T-helper 17 cell (primary cell): Measurements from ENCODE around the gene SRGAP1. TPM values are rescaled to one million over a fixed set of nuclear protein-coding genes. Genes with fewer than 3 reads are reported as not detected.

Experiments
- ATAC-seq: fragments of 150-1000 bp; cut with Tn5 transposase; 2 replicates; pipeline ENCODE4 v1.10.0; 2021; ENCODE audit warnings: mild to moderate bottlenecking, moderate library complexity
- DNase-seq, 3 donors: peaks; one replicate each; pipeline versions ENCODE4 v3.0.0 to v3.0.0-alpha.2; 2020 to 2021
- H3K9me3 ChIP-seq: one replicate; pipeline ENCODE4 v1.7.0; 2013; ENCODE audit warnings: low read length, mild to moderate bottlenecking; ENCODE audit not compliant: control insufficient read depth, poor library complexity, severe bottlenecking
- H3K27ac Mint-ChIP-seq: one replicate; pipeline ENCODE4 v1.8.0; 2022; ENCODE audit warnings: mild to moderate bottlenecking, moderate library complexity, mixed read lengths
- H3K27me3 Mint-ChIP-seq: one replicate; pipeline ENCODE4 v1.8.0; 2022; ENCODE audit warnings: mixed read lengths
- H3K36me3 Mint-ChIP-seq: one replicate; pipeline ENCODE4 v1.8.0; 2022; ENCODE audit warnings: low read depth, mixed read lengths
- H3K4me1 Mint-ChIP-seq: one replicate; pipeline ENCODE4 v1.8.0; 2022; ENCODE audit warnings: mild to moderate bottlenecking, mixed read lengths
- H3K4me3 Mint-ChIP-seq: one replicate; pipeline ENCODE4 v1.8.0; 2022; ENCODE audit warnings: mild to moderate bottlenecking, moderate library complexity, mixed read lengths
- total RNA-seq, 4 donors: library from RNA in 2 of 4; stranded (reverse) in 2 of 4; gene quantifications; one replicate each; pipeline ENCODE4 v1.2.3 and lab custom pipeline; 2022 to 2026

SRGAP1 gene
- total RNA-seq = under 1 TPM; 0.05 to 0.13 TPM
- 0.12 to 0.23 reads per million in 2 donors for total RNA-seq (lab: John Stamatoyannopoulos, UW)

- peaks cover 8% of the 10 kb centered on the region for H3K4me1 Mint-ChIP-seq
- DNase-seq (no peak), ATAC-seq (peak; percentile 2)
- no peaks in the 10 kb centered on the region for H3K36me3 Mint-ChIP-seq
- H3K4me3 Mint-ChIP-seq = peak within 1 kb of the TSS; percentile 92
- H3K9me3 ChIP-seq = no peaks in the 10 kb centered on the region
- H3K27me3 Mint-ChIP-seq = peaks cover 16% of the 10 kb centered on the region
- H3K27ac Mint-ChIP-seq = peak within 1 kb of the TSS; percentile 67
These were observed at the start of gene SRGAP1 for GRCh38 chr12:63844391-63845341. SRGAP1 (plus strand) TSS chr12:63844700; CDS start chr12:63844817, 117 bp downstream.

- no peaks in the 10 kb centered on the region for H3K9me3 ChIP-seq
- Mint-ChIP-seq H3K27me3 (no peaks in the 10 kb centered on the region), H3K4me1 (peaks cover 10% of the 10 kb centered on the region), H3K4me3 (no peak overlapping the region), H3K27ac (no peak overlapping the region), H3K36me3 (peaks cover 5% of the 10 kb centered on the region)
- no peak for DNase-seq
- no peak for ATAC-seq
These were observed 49.3 kb upstream of the SRGAP1 start for GRCh38 chr12:63795032-63795687.

- DNase-seq (no peak), ATAC-seq (no peak)
- H3K4me3 Mint-ChIP-seq = no peak overlapping the region
- H3K4me1 Mint-ChIP-seq = peaks cover 8% of the 10 kb centered on the region
- no peak overlapping the region for H3K27ac Mint-ChIP-seq
- no peaks in the 10 kb centered on the region for H3K9me3 ChIP-seq
- no peaks in the 10 kb centered on the region for H3K27me3 Mint-ChIP-seq
- H3K36me3 Mint-ChIP-seq = peaks cover 5% of the 10 kb centered on the region
These were observed 48.6 kb upstream of the SRGAP1 start for GRCh38 chr12:63795944-63796343.

GRCh38 chr12:63802012-63802608, 42.4 kb upstream of the SRGAP1 start:
- Mint-ChIP-seq H3K4me1 (peaks cover 12% of the 10 kb centered on the region), H3K27ac (no peak overlapping the region), H3K36me3 (peaks cover 5% of the 10 kb centered on the region), H3K27me3 (no peaks in the 10 kb centered on the region), H3K4me3 (no peak overlapping the region)
- ATAC-seq (no peak), DNase-seq (no peak)
- H3K9me3 ChIP-seq = no peaks in the 10 kb centered on the region

- H3K36me3 Mint-ChIP-seq = peaks cover 2% of the 10 kb centered on the region
- no peaks in the 10 kb centered on the region for H3K27me3 Mint-ChIP-seq
- H3K4me3 Mint-ChIP-seq = no peak overlapping the region
- H3K9me3 ChIP-seq = no peaks in the 10 kb centered on the region
- DNase-seq (no peak), ATAC-seq (no peak)
- H3K27ac Mint-ChIP-seq = peak overlapping the region; percentile 14
- peaks cover 4% of the 10 kb centered on the region for H3K4me1 Mint-ChIP-seq
These were observed 39.8 kb upstream of the SRGAP1 start for GRCh38 chr12:63804746-63805145.

GRCh38 chr12:63805704-63806672, 38.5 kb upstream of the SRGAP1 start:
- no peak for DNase-seq
- Mint-ChIP-seq H3K27ac (no peak overlapping the region), H3K4me1 (peaks cover 4% of the 10 kb centered on the region), H3K36me3 (peaks cover 2% of the 10 kb centered on the region), H3K27me3 (no peaks in the 10 kb centered on the region), H3K4me3 (no peak overlapping the region)
- ATAC-seq = no peak
- no peaks in the 10 kb centered on the region for H3K9me3 ChIP-seq

DNA sequence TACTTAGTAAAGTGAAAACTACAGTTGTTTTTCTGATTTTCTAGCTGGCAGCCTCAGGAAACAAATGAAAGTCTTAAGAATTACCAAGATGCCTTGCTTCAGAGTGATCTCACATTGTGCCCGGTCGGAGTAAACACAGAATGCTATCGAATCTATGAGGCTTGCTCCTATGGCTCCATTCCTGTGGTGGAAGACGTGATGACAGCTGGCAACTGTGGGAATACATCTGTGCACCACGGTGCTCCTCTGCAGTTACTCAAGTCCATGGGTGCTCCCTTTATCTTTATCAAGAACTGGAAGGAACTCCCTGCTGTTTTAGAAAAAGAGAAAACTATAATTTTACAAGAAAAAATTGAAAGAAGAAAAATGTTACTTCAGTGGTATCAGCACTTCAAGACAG, 35.9 kb upstream of the SRGAP1 start:
- Mint-ChIP-seq H3K27ac (no peak overlapping the region), H3K4me3 (no peak overlapping the region), H3K27me3 (no peaks in the 10 kb centered on the region), H3K4me1 (peaks cover 6% of the 10 kb centered on the region), H3K36me3 (peaks cover 2% of the 10 kb centered on the region)
- H3K9me3 ChIP-seq = no peaks in the 10 kb centered on the region
- ATAC-seq (no peak), DNase-seq (no peak)

DNA sequence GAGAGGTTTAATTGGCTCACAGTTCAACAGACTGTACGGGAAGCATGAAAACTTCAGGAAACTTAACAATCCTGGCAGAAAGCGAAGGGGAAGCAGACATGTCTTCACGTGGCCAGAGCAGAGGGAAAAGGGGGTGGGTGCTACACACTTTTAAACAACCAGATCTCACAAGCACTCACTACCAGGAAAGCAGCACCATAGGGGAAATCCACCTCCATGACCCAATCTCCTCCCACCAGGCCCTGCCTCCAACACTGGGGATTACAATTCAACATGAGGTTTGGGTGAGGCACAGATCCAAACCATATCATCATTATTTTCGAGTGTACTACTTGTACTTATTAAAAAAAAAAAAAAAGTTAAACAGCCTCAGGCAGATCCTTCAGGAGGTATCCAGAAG, 34.9 kb upstream of the SRGAP1 start:
- H3K9me3 ChIP-seq = no peaks in the 10 kb centered on the region
- Mint-ChIP-seq H3K4me3 (no peak overlapping the region), H3K27me3 (no peaks in the 10 kb centered on the region), H3K36me3 (peaks cover 2% of the 10 kb centered on the region), H3K27ac (no peak overlapping the region), H3K4me1 (peaks cover 6% of the 10 kb centered on the region)
- ATAC-seq (no peak), DNase-seq (no peak)

DNA sequence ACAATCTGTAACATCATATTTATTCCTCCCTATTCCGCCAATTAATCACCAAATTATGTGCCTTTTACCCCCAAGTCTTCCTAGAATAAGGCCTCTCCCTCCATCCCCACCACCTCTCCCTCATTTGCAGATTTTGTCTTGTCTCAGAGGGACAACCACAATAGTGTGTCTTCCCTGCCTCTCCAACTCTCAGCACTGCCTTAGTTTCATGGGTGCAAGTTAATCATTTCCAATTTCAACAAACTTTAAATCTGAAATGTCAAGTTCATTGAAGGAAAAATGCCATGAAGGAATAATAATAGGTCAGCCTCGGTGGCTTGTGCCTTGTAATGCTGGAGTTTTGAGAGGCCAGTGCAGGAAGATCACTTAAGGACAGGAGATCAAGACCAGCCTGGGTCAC, 33.2 kb upstream of the SRGAP1 start:
- Mint-ChIP-seq H3K27ac (no peak overlapping the region), H3K4me3 (no peak overlapping the region), H3K36me3 (peaks cover 2% of the 10 kb centered on the region), H3K4me1 (peaks cover 13% of the 10 kb centered on the region), H3K27me3 (no peaks in the 10 kb centered on the region)
- DNase-seq (no peak), ATAC-seq (no peak)
- H3K9me3 ChIP-seq = no peaks in the 10 kb centered on the region

DNA sequence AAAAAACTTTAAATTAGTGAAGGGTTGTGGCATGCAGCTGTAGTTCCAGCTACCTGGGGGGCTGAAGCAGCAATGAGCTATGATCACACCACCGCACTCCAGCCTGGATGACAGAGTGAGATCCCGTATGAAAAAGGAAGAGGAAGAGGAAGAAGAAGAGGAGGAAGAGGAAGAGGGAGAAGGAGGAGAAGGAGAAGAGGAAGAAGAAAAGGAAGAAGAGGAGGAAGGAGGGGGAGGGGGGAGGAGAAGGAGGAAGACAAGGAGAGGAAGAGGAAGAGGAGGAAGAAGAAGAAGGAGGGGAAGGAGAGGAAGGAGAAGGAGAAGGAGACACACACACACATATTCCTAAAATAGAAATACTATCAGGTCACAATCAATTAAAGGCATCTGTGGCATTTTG, 32.7 kb upstream of the SRGAP1 start:
- ATAC-seq (no peak), DNase-seq (no peak)
- H3K27me3 Mint-ChIP-seq = no peaks in the 10 kb centered on the region
- no peak overlapping the region for H3K4me3 Mint-ChIP-seq
- H3K27ac Mint-ChIP-seq = no peak overlapping the region
- peaks cover 2% of the 10 kb centered on the region for H3K36me3 Mint-ChIP-seq
- H3K4me1 Mint-ChIP-seq = peaks cover 13% of the 10 kb centered on the region
- no peaks in the 10 kb centered on the region for H3K9me3 ChIP-seq

- H3K9me3 ChIP-seq = no peaks in the 10 kb centered on the region
- Mint-ChIP-seq H3K4me1 (peaks cover 13% of the 10 kb centered on the region), H3K36me3 (peaks cover 2% of the 10 kb centered on the region), H3K27me3 (no peaks in the 10 kb centered on the region), H3K4me3 (no peak overlapping the region), H3K27ac (peak overlapping the region; percentile 86)
- ATAC-seq = peak; percentile 62
- DNase-seq = no peak
These were observed 30.2 kb upstream of the SRGAP1 start for GRCh38 chr12:63814146-63814772.

DNA sequence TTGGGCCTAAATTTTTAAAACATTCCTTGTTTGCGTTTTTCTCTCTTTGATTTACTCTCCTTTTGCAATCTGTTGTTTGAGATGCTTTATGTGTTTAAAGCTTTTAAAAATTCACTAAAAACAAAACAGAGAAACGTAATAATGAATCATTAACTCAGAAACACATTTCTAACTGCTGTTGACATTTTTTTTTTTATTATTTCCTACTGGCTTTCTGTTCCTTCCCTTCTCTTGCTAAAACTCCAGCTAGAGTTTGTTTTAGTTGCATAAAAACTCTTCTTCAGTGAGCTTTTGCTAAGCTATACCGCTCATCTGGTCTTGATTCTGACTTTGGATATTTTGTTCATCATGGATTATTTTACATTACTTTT, 29.0 kb upstream of the SRGAP1 start:
- Mint-ChIP-seq H3K4me1 (peaks cover 13% of the 10 kb centered on the region), H3K4me3 (no peak overlapping the region), H3K36me3 (no peaks in the 10 kb centered on the region), H3K27me3 (no peaks in the 10 kb centered on the region), H3K27ac (peak overlapping the region; percentile 86)
- no peak for DNase-seq
- ATAC-seq = no peak
- no peaks in the 10 kb centered on the region for H3K9me3 ChIP-seq
